Activated T-helper 1 cell treated with Interleukin-2 at 50 U/mL for 16 hours (primary cell): ENCODE results near the gene HPCAL1.

Experiments used
- DNase-seq: peaks from one replicate; pipeline ENCODE4 v3.0.0-alpha.2; 2020; ENCODE audit warnings: low read depth

HPCAL1 gene

GRCh38 chr2:10407841-10408648 is 105.3 kb downstream of the HPCAL1 start:
- DNase-seq: no peak

- peak; percentile 65 for DNase-seq
Observed at GRCh38 chr2:10408649-10409579, 106.2 kb downstream of the HPCAL1 start.

GRCh38 chr2:10410001-10410822 is 107.5 kb downstream of the HPCAL1 start:
- no peak for DNase-seq

GRCh38 chr2:10410823-10411437 is 108.2 kb downstream of the HPCAL1 start:
- DNase-seq: no peak

GRCh38 chr2:10411557-10411956 is 108.9 kb downstream of the HPCAL1 start:
- no peak for DNase-seq

GRCh38 chr2:10412380-10412779 is 109.7 kb downstream of the HPCAL1 start:
- no peak for DNase-seq

GRCh38 chr2:10413503-10413902 is 110.8 kb downstream of the HPCAL1 start:
- DNase-seq: no peak

- DNase-seq: no peak
Observed at GRCh38 chr2:10413991-10414451, 111.3 kb downstream of the HPCAL1 start.

- no peak for DNase-seq
Observed at GRCh38 chr2:10414591-10414990, 111.9 kb downstream of the HPCAL1 start.

GRCh38 chr2:10415048-10415447 is 112.3 kb downstream of the HPCAL1 start:
- no peak for DNase-seq

GRCh38 chr2:10415640-10416039 is 112.9 kb downstream of the HPCAL1 start:
- DNase-seq: no peak

- no peak for DNase-seq
Observed at GRCh38 chr2:10417551-10418335, 115.0 kb downstream of the HPCAL1 start.

- no peak for DNase-seq
Observed at GRCh38 chr2:10419553-10420257, 117.0 kb downstream of the HPCAL1 start.

- no peak for DNase-seq
Observed at GRCh38 chr2:10422251-10422650, 119.5 kb downstream of the HPCAL1 start.

- DNase-seq: no peak
Observed at GRCh38 chr2:10422732-10423399, 120.2 kb downstream of the HPCAL1 start.

GRCh38 chr2:10423400-10423774 is 120.7 kb downstream of the HPCAL1 start:
- DNase-seq: no peak

GRCh38 chr2:10424051-10424450 is 121.3 kb downstream of the HPCAL1 start:
- no peak for DNase-seq

- no peak for DNase-seq
Observed at GRCh38 chr2:10424916-10425505, 122.3 kb downstream of the HPCAL1 start.

GRCh38 chr2:10425699-10426098 is 123.0 kb downstream of the HPCAL1 start:
- no peak for DNase-seq
